H1 (cell line): ENCODE data around the gene SMTN. TPM values are rescaled to one million over a fixed set of nuclear protein-coding genes. Genes with fewer than 3 reads are reported as not detected.
"Not testable (repeated sequence)": the region's sequence is repeated elsewhere in the genome, so short reads cannot be mapped to it uniquely, and the experiment has no call there.

Source experiments
- CTCF ChIA-PET: fragments of 300-600 bp; sonication (Branson Sonifier 250); formaldehyde crosslinking; loops from one replicate; lab custom pipeline; 2021; ENCODE audit not compliant: partially characterized antibody; lab: Charles Lee
- POLR2A ChIA-PET: fragments of 300-600 bp; sonication (Branson Sonifier 250); formaldehyde crosslinking; loops from one replicate; lab custom pipeline; 2021; ENCODE audit warnings: inconsistent platforms; ENCODE audit not compliant: partially characterized antibody; lab: Charles Lee
- DNase-seq, 2 experiments: peaks; one replicate each; pipeline versions ENCODE4 v3.0.0 to v3.0.0-alpha.2; 2010 to 2022; ENCODE audit warnings: low spot score in 2 of 2, low read depth in 1 of 2, mixed read lengths in 1 of 2
- FAIRE-seq: peaks from 2 replicates; lab custom pipeline; 2011; peaks lifted over from hg19 to GRCh38; lab: Jason Lieb, UNC
- H2AFZ ChIP-seq: 2 replicates; pipeline ENCODE4 v1.8.1; 2012; ENCODE audit warnings: low read length, inconsistent platforms
- H2AK5ac ChIP-seq: 2 replicates; pipeline ENCODE4 v1.6.1; 2013; ENCODE audit warnings: low read depth, low read length
- H2BK120ac ChIP-seq: replicated peaks from 2 replicates; pipeline ENCODE3; 2013; ENCODE audit warnings: low read depth, low read length, inconsistent platforms
- H2BK12ac ChIP-seq: 2 replicates; pipeline ENCODE4 v1.6.1; 2013; ENCODE audit warnings: low read depth, low read length
- H2BK15ac ChIP-seq: 2 replicates; pipeline ENCODE4 v1.6.1; 2013; ENCODE audit warnings: low read length
- H2BK20ac ChIP-seq: 2 replicates; pipeline ENCODE4 v1.6.1; 2013; ENCODE audit warnings: low read length
- H2BK5ac ChIP-seq: 2 replicates; pipeline ENCODE4 v1.6.1; 2013; ENCODE audit warnings: low read depth, low read length
- H3K14ac ChIP-seq: 2 replicates; pipeline ENCODE4 v1.6.1; 2013; ENCODE audit warnings: inconsistent platforms; ENCODE audit not compliant: insufficient read length
- H3K18ac ChIP-seq: 2 replicates; pipeline ENCODE4 v1.6.1; 2013; ENCODE audit warnings: low read length; ENCODE audit errors: extremely low read depth
- H3K23ac ChIP-seq: 2 replicates; pipeline ENCODE4 v1.6.1; 2013; ENCODE audit warnings: inconsistent platforms; ENCODE audit not compliant: insufficient read length
- H3K23me2 ChIP-seq: 2 replicates; pipeline ENCODE4 v1.6.1; 2013; ENCODE audit warnings: low read depth, low read length
- H3K27ac ChIP-seq: 2 replicates; pipeline ENCODE4 v1.6.1; 2011; ENCODE audit warnings: low read depth, low read length, inconsistent platforms
- H3K27me3 ChIP-seq, 4 experiments: replicated peaks in 1 of 4; 1 replicate in 1 of 4; 2 replicates in 3 of 4; pipeline versions ENCODE4 v1.6.1 to v1.8.1; 2011 to 2013; ENCODE audit warnings: low read length in 3 of 4, mild to moderate bottlenecking in 3 of 4, inconsistent platforms in 2 of 4, mixed read lengths in 2 of 4, moderate library complexity in 1 of 4; ENCODE audit not compliant: control insufficient read depth in 3 of 4, insufficient read depth in 3 of 4; ENCODE audit errors: extremely low read depth in 1 of 4
- H3K36me3 ChIP-seq, 4 experiments: 2 replicates each; pipeline versions ENCODE4 v1.6.1 to v1.8.1; 2011 to 2013; ENCODE audit warnings: mild to moderate bottlenecking in 4 of 4, low read length in 3 of 4, moderate library complexity in 2 of 4, control low read depth in 1 of 4, inconsistent platforms in 1 of 4; ENCODE audit not compliant: insufficient read depth in 4 of 4, control insufficient read depth in 2 of 4
- H3K4ac ChIP-seq: replicated peaks from 2 replicates; pipeline ENCODE3; 2013; ENCODE audit warnings: low read length, low read depth, mixed read lengths, inconsistent platforms; ENCODE audit not compliant: insufficient read length
- H3K4me1 ChIP-seq, 4 experiments: replicated peaks in 1 of 4; 1 replicate in 1 of 4; 2 replicates in 3 of 4; pipeline versions ENCODE4 v1.6.1 to v1.8.1; 2011 to 2013; ENCODE audit warnings: low read length in 3 of 4, inconsistent platforms in 2 of 4, mixed read lengths in 1 of 4; ENCODE audit not compliant: insufficient read depth in 4 of 4, control insufficient read depth in 3 of 4
- H3K4me2 ChIP-seq, 2 experiments: 2 replicates each; pipeline versions ENCODE4 v1.6.1 to v1.8.1; 2011 to 2013; ENCODE audit warnings: low read depth in 2 of 2, low read length in 2 of 2, control low read depth in 1 of 2, inconsistent platforms in 1 of 2, mild to moderate bottlenecking in 1 of 2; ENCODE audit not compliant: insufficient read depth in 1 of 2
- H3K4me3 ChIP-seq, 4 experiments: fragments of 200-600, 300-600 bp in 1 of 4; sonication (generic), shearing (Covaris generic), sonication (Bioruptor Twin) in 1 of 4; 2 replicates each; pipeline versions ENCODE4 v1.5.1 to v1.8.1; 2011 to 2016; ENCODE audit warnings: low read length in 4 of 4, low read depth in 3 of 4, control low read depth in 2 of 4, inconsistent platforms in 2 of 4, mild to moderate bottlenecking in 2 of 4, mixed read lengths in 1 of 4, moderate library complexity in 1 of 4; ENCODE audit not compliant: insufficient read depth in 2 of 4; ENCODE audit errors: extremely low read depth in 1 of 4
- H3K56ac ChIP-seq: replicated peaks from 2 replicates; pipeline ENCODE3; 2013; ENCODE audit warnings: low read depth, mild to moderate bottlenecking, mixed read lengths, low read length, inconsistent platforms; ENCODE audit not compliant: insufficient read length
- H3K79me1 ChIP-seq: 2 replicates; pipeline ENCODE4 v1.6.1; 2013; ENCODE audit warnings: low read depth, low read length, control low read depth
- H3K79me2 ChIP-seq, 2 experiments: 2 replicates each; pipeline versions ENCODE4 v1.6.1 to v1.8.1; 2012 to 2013; ENCODE audit warnings: low read length in 2 of 2, mild to moderate bottlenecking in 2 of 2, inconsistent platforms in 1 of 2; ENCODE audit not compliant: insufficient read depth in 2 of 2, control insufficient read depth in 1 of 2
- H3K9ac ChIP-seq, 4 experiments: replicated peaks in 1 of 4; 1 replicate in 1 of 4; 2 replicates in 3 of 4; pipeline versions ENCODE4 v1.6.1 to v1.8.1; 2011 to 2013; ENCODE audit warnings: low read depth in 3 of 4, low read length in 3 of 4, control low read depth in 2 of 4, mild to moderate bottlenecking in 2 of 4, moderate library complexity in 2 of 4, inconsistent platforms in 1 of 4; ENCODE audit errors: extremely low read depth in 1 of 4
- H3K9me3 ChIP-seq, 2 experiments: 2 replicates each; pipeline versions ENCODE4 v1.6.1 to v1.8.1; 2012 to 2013; ENCODE audit warnings: mild to moderate bottlenecking in 2 of 2, moderate library complexity in 2 of 2, control low read depth in 1 of 2, inconsistent platforms in 1 of 2, low read depth in 1 of 2, low read length in 1 of 2, mixed read lengths in 1 of 2; ENCODE audit not compliant: insufficient read depth in 2 of 2
- H4K20me1 ChIP-seq, 2 experiments: replicated peaks in 1 of 2; 2 replicates each; pipeline versions ENCODE3 to v1.8.1; 2011 to 2013; ENCODE audit warnings: inconsistent platforms in 2 of 2, low read length in 2 of 2, mild to moderate bottlenecking in 1 of 2; ENCODE audit not compliant: insufficient read depth in 2 of 2, control insufficient read depth in 1 of 2
- H4K5ac ChIP-seq: 2 replicates; pipeline ENCODE4 v1.6.1; 2013; ENCODE audit warnings: low read length, low read depth, mixed read lengths, inconsistent platforms; ENCODE audit not compliant: insufficient read length
- H4K8ac ChIP-seq: 2 replicates; pipeline ENCODE4 v1.8.0; 2013; ENCODE audit warnings: mild to moderate bottlenecking, moderate library complexity, low read length, inconsistent platforms; ENCODE audit not compliant: insufficient read depth; ENCODE audit errors: extremely low read depth
- H4K91ac ChIP-seq: replicated peaks from 2 replicates; pipeline ENCODE3; 2013; ENCODE audit warnings: low read length, mixed read lengths, inconsistent platforms; ENCODE audit not compliant: insufficient read length
- WGBS, 2 experiments: shearing (Covaris generic) in 1 of 2; methylation state at CpG; one replicate each; pipeline versions ENCODE4 v1.1.6 to v1.1.7; 2013 to 2015; ENCODE audit warnings: low lambda C conversion rate in 2 of 2, mixed read lengths in 2 of 2, inconsistent platforms in 1 of 2, low coverage in 1 of 2, missing lambda C conversion rate in 1 of 2; ENCODE audit not compliant: insufficient replicate concordance in 2 of 2, insufficient coverage in 1 of 2, insufficient read length in 1 of 2; ENCODE audit errors: extremely low coverage in 1 of 2, missing lambda C conversion rate in 1 of 2; 5-methylcytosine and 5-hydroxymethylcytosine counted together
- polyA plus RNA-seq, 7 experiments: library from polyadenylated mRNA; depleted of rRNA in 3 of 7; stranded (reverse) in 5 of 7; unstranded in 2 of 7; fragments of >200 nt in 5 of 7; fragments of 200-250 nt in 2 of 7; gene quantifications; 1 replicate in 5 of 7; 2 replicates in 1 of 7; 4 replicates in 1 of 7; pipeline versions ENCODE4 v1.2.1 to v1.2.3, GENCODE V29; 2011 to 2013; ENCODE audit warnings: missing spikeins in 2 of 7, mixed read lengths in 2 of 7
- total RNA-seq: library from RNA; stranded (reverse); fragmentation: NEBNext Ultra II Directional; extraction: Animal tissue kit (Norgen Biotek cat#: 25700); gene quantifications from 2 replicates; pipeline ENCODE4 v1.2.1, GENCODE V29; 2021

The SMTN gene
- total and polyA plus RNA-seq, 2 of the 8 experiments (the other 6 are each of a cell fraction or from before 2014, with no cell fraction given) = 12.3 to 20.8 TPM

DNA sequence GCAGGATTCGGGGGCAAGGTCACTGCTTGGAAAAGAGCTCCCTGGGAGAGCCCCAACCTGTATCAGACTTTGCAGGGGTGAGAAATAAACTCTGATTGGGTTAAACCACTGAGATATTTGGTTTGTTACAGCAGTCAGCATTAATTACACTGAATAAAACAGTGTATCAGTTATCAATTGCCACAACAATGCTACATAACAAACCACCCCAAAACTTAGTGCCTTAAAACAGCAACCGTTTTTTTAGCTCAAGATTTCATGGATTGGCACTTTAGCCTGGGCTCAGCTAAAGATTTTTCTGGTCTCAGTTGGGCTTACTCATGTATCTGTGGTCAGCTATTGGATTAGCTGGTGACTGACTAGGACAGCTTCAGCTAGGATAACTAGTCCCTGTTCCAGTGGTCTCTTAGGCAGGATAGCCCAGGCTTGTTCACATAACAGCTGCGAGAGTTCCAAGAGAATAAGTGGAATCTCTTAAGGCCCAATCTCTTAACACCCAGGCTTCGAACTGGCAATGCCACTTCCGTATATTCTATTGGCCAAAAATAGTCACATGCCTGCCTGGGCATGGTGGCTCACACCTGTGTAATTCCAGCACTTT lies 7.5 kb upstream of the SMTN start:
- CTCF ChIA-PET = interaction anchor here (2.1 to 2.8 kb wide), 2 partner anchors 9 to 15 kb away, joined by 7 to 9 read pairs; no protein-coding TSS in a partner anchor
- FAIRE-seq = not testable (repeated sequence)

More for the DNA sequence above, 7.5 kb upstream of the SMTN start:
- not testable (repeated sequence) for H2BK120ac ChIP-seq, H3K4me2 ChIP-seq, H3K18ac ChIP-seq, H3K36me3 ChIP-seq, H4K5ac ChIP-seq, H3K27me3 ChIP-seq, H4K20me1 ChIP-seq, H3K14ac ChIP-seq, H2BK12ac ChIP-seq, H3K79me1 ChIP-seq, H3K4me1 ChIP-seq, H4K91ac ChIP-seq, H4K8ac ChIP-seq, H3K9ac ChIP-seq, H3K27ac ChIP-seq, H2BK5ac ChIP-seq, H3K79me2 ChIP-seq, H3K56ac ChIP-seq, H2AFZ ChIP-seq, H2BK15ac ChIP-seq, H3K23ac ChIP-seq, H3K9me3 ChIP-seq, H3K4ac ChIP-seq, DNase-seq, H2AK5ac ChIP-seq, H3K4me3 ChIP-seq, H3K23me2 ChIP-seq, H2BK20ac ChIP-seq
- 82% methylated on average over 5 of the region's 5 CpGs; no CpG with 5 or more reads in 1 of the 2 experiments for whole genome bisulfite sequencing, 2 experiments
- POLR2A ChIA-PET = interaction anchor here (0.8 to 3.4 kb wide), 3 partner anchors 9 to 105 kb away, joined by 3 to 10 read pairs (median 3); partner anchors contain the start of genes MORC2 and TUG1
